ENCODE results near the gene CD200R1L. TPM values are rescaled to one million over a fixed set of nuclear protein-coding genes. Genes with fewer than 3 reads are reported as not detected.

CD200R1L gene
- total and polyA plus RNA-seq, 2 of the 4 experiments (the other 2 are of a cell fraction) = not detected

DNA sequence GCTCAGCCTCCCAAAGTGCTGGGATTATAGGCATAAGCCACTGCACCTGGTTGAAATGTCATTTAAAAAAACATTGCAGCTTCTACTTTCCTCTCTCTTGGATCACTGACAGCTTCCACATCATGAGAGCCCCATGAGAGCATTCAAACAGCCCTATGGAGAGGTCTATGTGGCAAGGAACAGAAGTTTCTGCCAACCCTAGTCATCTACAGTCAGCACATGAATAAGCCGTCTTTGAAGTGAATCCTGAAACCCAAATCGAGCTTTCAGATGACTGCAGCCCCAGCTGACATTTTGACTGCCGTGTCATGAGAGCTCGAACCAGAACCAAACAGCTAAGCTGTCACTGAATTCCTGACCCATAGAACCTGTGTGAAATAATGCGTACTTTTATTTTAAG, 39.8 kb downstream of the CD200R1L start:
- WGBS, 2 experiments (ENCODE audit: extremely low coverage in 2 of 2, insufficient read length in 1 of 2) = 60% methylated on average over 1 of the region's 5 CpGs; no CpG with 5 or more reads in 1 of the 2 experiments
- in situ Hi-C loops (cut with MboI; ENCODE audit: low sequenced_read_pairs) = no loop called here
- Histone ChIP-seq H3K4me1 (ENCODE audit: control insufficient read depth, insufficient read depth, low read length) (peaks cover 7% of the 10 kb centered on the region), H3K79me1 (ENCODE audit: low read depth in 1 of 2, low read length in 2 of 2) (no peaks in the 10 kb centered on the region), H3K9ac (ENCODE audit: low read depth, low read length) (no peak overlapping the region), H2AFZ (replicated peaks; ENCODE audit: low read length, poor library complexity) (no peak overlapping the region), H3K18ac (ENCODE audit: low read depth, low read length) (no peak overlapping the region), H4K91ac (ENCODE audit: insufficient read depth, low read depth, low read length) (no peak overlapping the region), H3K36me3 (ENCODE audit: control insufficient read depth, insufficient read depth, low read length) (no peaks in the 10 kb centered on the region), H4K5ac (ENCODE audit: low read depth, low read length) (no peak overlapping the region), H3K56ac (ENCODE audit: extremely low read depth, insufficient read depth, low read length) (no peak overlapping the region), H3K23ac (ENCODE audit: low read depth, low read length) (no peak overlapping the region), H3K4me2 (ENCODE audit: low read depth, low read length) (no peak overlapping the region), H3K9me1 (ENCODE audit: insufficient read depth, low read length) (peaks cover 7% of the 10 kb centered on the region), H4K8ac (ENCODE audit: low read depth in 2 of 2, low read length in 2 of 2) (no peak overlapping the region), H3K4me3 (ENCODE audit: insufficient read depth, low read depth, low read length) (no peak overlapping the region), H2BK20ac (ENCODE audit: low read depth, low read length) (no peak overlapping the region), H2AK5ac (ENCODE audit: low read depth, low read length) (no peak overlapping the region), H3K9me3 (ENCODE audit: control insufficient read depth, insufficient read depth, low read length) (peaks cover 2% of the 10 kb centered on the region; the same call in 1 of the 2 replicates), H2AK9ac (replicated peaks; ENCODE audit: low read depth, low read length, poor library complexity) (no peak overlapping the region), H3K14ac (replicated peaks; ENCODE audit: low read depth, low read length) (no peak overlapping the region), H2BK15ac (ENCODE audit: low read depth, low read length) (no peak overlapping the region), H3K4ac (ENCODE audit: low read depth, low read length) (no peak overlapping the region), H4K20me1 (ENCODE audit: insufficient read depth, low read length) (no peaks in the 10 kb centered on the region), H2BK120ac (ENCODE audit: low read depth, low read length) (no peak overlapping the region), H2BK5ac (ENCODE audit: low read depth, low read length, poor library complexity, severe bottlenecking) (no peak overlapping the region), H3K27ac (ENCODE audit: insufficient read depth, low read length) (no peak overlapping the region), H3K27me3 (ENCODE audit: control insufficient read depth, insufficient read depth, low read length) (no peaks in the 10 kb centered on the region)
- BruUV-seq (replicated peaks) = no TSS peak
- no peak for DNase-seq
- ChIA-PET POLR2A (ENCODE audit: unreplicated experiment) (no interaction called here), CTCF (interaction anchor here (2.1 kb wide), 1 partner anchor 164 kb away, joined by 6 read pairs; no protein-coding TSS in a partner anchor)
- intact Hi-C loops (cut with micrococcal nuclease) = no loop called here
- dilution Hi-C loops (cut with HindIII; ENCODE audit: low sequenced_read_pairs, unreplicated experiment) = no loop called here
- ATAC-seq (ENCODE audit: low read depth) = no peak
- no peak for TF ChIP-seq NFE2L2 (IDR thresholded peaks at IDR 0.05; ENCODE audit: low read depth, low read length)
- no peak for TF ChIP-seq RAD21 (IDR thresholded peaks at IDR 0.05; ENCODE audit: low read length)
- TF ChIP-seq MAZ (IDR thresholded peaks at IDR 0.05; ENCODE audit: borderline replicate concordance, low read depth, low read length) = no peak
- TF ChIP-seq SMC3 (IDR thresholded peaks at IDR 0.05; ENCODE audit: low read depth, low read length) = no peak
- TF ChIP-seq POLR2A (IDR thresholded peaks at IDR 0.05; ENCODE audit: low read depth, low read length) = no peak
- no peak for TF ChIP-seq CEBPB (IDR thresholded peaks at IDR 0.05; ENCODE audit: low read depth, low read length)
